SU-DHL-6 (cell line): Measurements from ENCODE around the gene GRK2.

Experiments
- H2AFZ ChIP-seq: fragments of 200-600 bp; sonication (generic); 2 replicates; pipeline ENCODE4 v1.6.1; 2014; ENCODE audit warnings: low read depth, mild to moderate bottlenecking, moderate library complexity, mixed read lengths, antibody characterized with exemption, low read length; ENCODE audit not compliant: severe bottlenecking
- H3F3A ChIP-seq: fragments of 200-600 bp; shearing (Covaris generic); 2 replicates; pipeline ENCODE4 v1.6.0; 2016; ENCODE audit warnings: antibody characterized with exemption, mild to moderate bottlenecking; ENCODE audit not compliant: insufficient read depth
- H3K27ac ChIP-seq: fragments of 200-600 bp; sonication (generic); 2 replicates; pipeline ENCODE4 v1.5.1; 2016; ENCODE audit warnings: low read depth, mild to moderate bottlenecking, low read length, moderate library complexity, mixed read lengths
- H3K27me3 ChIP-seq: fragments of 200-600 bp; sonication (generic), shearing (Covaris generic); 2 replicates; pipeline ENCODE4 v1.6.0; 2014; ENCODE audit warnings: mild to moderate bottlenecking, low read length
- H3K36me3 ChIP-seq: fragments of 200-600 bp; sonication (generic); 2 replicates; pipeline ENCODE4 v1.6.1; 2014; ENCODE audit warnings: mild to moderate bottlenecking, low read length, mixed read lengths
- H3K4me2 ChIP-seq: fragments of 300-600, 200-600 bp; shearing (Covaris generic), sonication (generic); 2 replicates; pipeline ENCODE4 v1.6.0; 2014; ENCODE audit warnings: low read length, low read depth, mild to moderate bottlenecking; ENCODE audit not compliant: poor library complexity, severe bottlenecking
- H3K4me3 ChIP-seq: fragments of 200-600 bp; sonication (generic); 2 replicates; pipeline ENCODE4 v1.5.1; 2014; ENCODE audit warnings: antibody characterized with exemption, low read length, mild to moderate bottlenecking, mixed read lengths; ENCODE audit not compliant: insufficient read depth, poor library complexity, severe bottlenecking
- H3K79me2 ChIP-seq: fragments of 200-600 bp; sonication (generic); 2 replicates; pipeline ENCODE4 v1.6.1; 2014; ENCODE audit warnings: mild to moderate bottlenecking, low read length, moderate library complexity; ENCODE audit not compliant: insufficient read depth
- H3K9ac ChIP-seq: fragments of 200-600 bp; sonication (generic); 2 replicates; pipeline ENCODE4 v1.7.0; 2014; ENCODE audit warnings: mild to moderate bottlenecking, low read length
- H3K9me2 ChIP-seq: fragments of 200-600 bp; sonication (generic); replicated peaks from 2 replicates; pipeline ENCODE4 v1.6.1; 2014; ENCODE audit warnings: low read length; ENCODE audit not compliant: insufficient read depth
- H3K9me3 ChIP-seq: fragments of 200-600 bp; sonication (generic); 2 replicates; pipeline ENCODE4 v1.6.1; 2014; ENCODE audit warnings: low read length, mixed read lengths; ENCODE audit not compliant: insufficient read depth
- H4K20me1 ChIP-seq: fragments of 200-600 bp; sonication (generic); 2 replicates; pipeline ENCODE4 v1.6.1; 2014; ENCODE audit warnings: low read depth, mild to moderate bottlenecking, antibody characterized with exemption, low read length, moderate library complexity, mixed read lengths
- EZH2phosphoT487 ChIP-seq: fragments of 200-600 bp; sonication (generic), shearing (Covaris generic); conservative IDR thresholded peaks from 2 replicates; pipeline ENCODE4 v1.6.1; 2018; ENCODE audit warnings: mild to moderate bottlenecking, antibody characterized with exemption, low read length, moderate library complexity, mixed read lengths
- TF ChIP-seq, protein P1 (sequence below): fragments of 200-600 bp; sonication (generic); IDR thresholded peaks from one replicate; pipeline ENCODE4 v1.5.1; 2017; ENCODE audit warnings: antibody characterized with exemption, mild to moderate bottlenecking, low read length, moderate library complexity; ENCODE audit not compliant: insufficient read depth, poor library complexity, severe bottlenecking

The GRK2 gene

DNA sequence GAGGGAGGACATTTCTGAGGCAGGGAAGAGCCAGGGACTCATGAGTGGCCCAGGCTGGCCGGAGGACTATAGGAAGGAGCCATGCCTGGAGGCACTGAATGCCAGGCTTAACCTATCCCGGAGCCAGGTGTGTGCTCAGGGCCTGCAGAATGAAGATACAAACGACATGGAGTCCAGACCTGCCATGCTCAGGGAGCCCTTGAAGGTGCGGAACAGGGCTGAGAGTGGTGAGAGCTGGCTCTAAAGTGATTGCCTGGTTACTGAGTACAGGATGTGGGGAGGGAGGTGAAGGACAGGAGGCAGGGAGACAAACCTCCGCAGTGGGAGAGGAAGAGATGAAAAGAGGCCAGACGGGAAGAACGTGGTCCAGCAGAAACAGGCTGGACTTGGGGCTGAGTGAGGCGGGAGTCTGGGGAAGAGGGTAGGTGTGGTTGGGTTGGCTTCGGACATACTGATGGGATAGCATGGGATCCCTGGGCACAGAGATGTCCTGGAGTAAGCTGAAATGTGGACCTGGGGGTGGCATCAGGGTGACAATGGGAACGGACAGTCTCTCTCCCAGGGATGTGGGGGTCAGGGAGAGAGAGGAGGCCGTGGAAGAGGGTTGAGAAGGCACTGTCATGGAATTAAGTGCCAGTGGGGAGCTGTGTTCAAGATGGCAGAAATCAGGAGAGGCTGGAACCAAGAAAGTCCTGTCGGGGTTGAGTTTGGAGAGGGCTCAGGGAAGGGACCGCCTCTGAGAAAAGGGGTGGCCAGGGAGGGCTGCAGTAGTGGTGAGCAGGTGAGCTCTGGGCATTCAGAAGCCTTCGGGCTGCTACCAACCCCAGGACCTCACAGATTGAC lies 21.3 kb downstream of the GRK2 start:
- H2AFZ ChIP-seq, result no peak overlapping the region
- TF ChIP-seq EZH2phosphoT487, result no peak
- TF ChIP-seq, protein P1, sequence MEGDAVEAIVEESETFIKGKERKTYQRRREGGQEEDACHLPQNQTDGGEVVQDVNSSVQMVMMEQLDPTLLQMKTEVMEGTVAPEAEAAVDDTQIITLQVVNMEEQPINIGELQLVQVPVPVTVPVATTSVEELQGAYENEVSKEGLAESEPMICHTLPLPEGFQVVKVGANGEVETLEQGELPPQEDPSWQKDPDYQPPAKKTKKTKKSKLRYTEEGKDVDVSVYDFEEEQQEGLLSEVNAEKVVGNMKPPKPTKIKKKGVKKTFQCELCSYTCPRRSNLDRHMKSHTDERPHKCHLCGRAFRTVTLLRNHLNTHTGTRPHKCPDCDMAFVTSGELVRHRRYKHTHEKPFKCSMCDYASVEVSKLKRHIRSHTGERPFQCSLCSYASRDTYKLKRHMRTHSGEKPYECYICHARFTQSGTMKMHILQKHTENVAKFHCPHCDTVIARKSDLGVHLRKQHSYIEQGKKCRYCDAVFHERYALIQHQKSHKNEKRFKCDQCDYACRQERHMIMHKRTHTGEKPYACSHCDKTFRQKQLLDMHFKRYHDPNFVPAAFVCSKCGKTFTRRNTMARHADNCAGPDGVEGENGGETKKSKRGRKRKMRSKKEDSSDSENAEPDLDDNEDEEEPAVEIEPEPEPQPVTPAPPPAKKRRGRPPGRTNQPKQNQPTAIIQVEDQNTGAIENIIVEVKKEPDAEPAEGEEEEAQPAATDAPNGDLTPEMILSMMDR, result no peak
- H3K27me3 ChIP-seq, result no peaks in the 10 kb centered on the region
- H3K9ac ChIP-seq, result peak overlapping the region; percentile 97
- peak overlapping the region; percentile 79 for H3K4me2 ChIP-seq
- H3K4me3 ChIP-seq, result peak overlapping the region; percentile 71
- no peaks in the 10 kb centered on the region for H3K9me3 ChIP-seq
- peaks cover 7% of the 10 kb centered on the region; the same call in 1 of the 2 replicates for H3K79me2 ChIP-seq
- peaks cover 23% of the 10 kb centered on the region for H3F3A ChIP-seq
- H4K20me1 ChIP-seq, result no peaks in the 10 kb centered on the region
- H3K27ac ChIP-seq, result peak overlapping the region; percentile 98
- H3K9me2 ChIP-seq, result no peaks in the 10 kb centered on the region
- no peaks in the 10 kb centered on the region for H3K36me3 ChIP-seq

DNA sequence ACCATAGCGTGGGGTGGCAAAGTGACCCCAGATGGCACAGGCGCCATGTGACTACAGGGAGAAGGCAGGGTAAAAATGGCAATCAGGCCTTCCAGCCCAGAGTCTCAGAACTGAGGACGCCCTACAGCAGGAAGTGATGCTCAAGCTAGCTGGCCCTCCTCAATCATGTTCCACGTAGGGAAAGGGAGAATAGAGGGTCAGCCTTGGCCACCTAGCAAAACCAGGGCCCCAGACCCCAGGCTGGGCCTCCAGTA lies 21.9 kb downstream of the GRK2 start:
- H4K20me1 ChIP-seq, result no peaks in the 10 kb centered on the region
- no peaks in the 10 kb centered on the region for H3K9me2 ChIP-seq
- H3K4me3 ChIP-seq, result peak overlapping the region; percentile 71
- no peak overlapping the region for H2AFZ ChIP-seq
- peaks cover 7% of the 10 kb centered on the region; the same call in 1 of the 2 replicates for H3K79me2 ChIP-seq
- H3K9ac ChIP-seq, result peak overlapping the region; percentile 97
- peak overlapping the region; percentile 98 for H3K27ac ChIP-seq
- peak overlapping the region; percentile 79 for H3K4me2 ChIP-seq
- H3K27me3 ChIP-seq, result no peaks in the 10 kb centered on the region
- no peak for TF ChIP-seq EZH2phosphoT487
- TF ChIP-seq, protein P1, result no peak
- no peaks in the 10 kb centered on the region for H3K9me3 ChIP-seq
- peaks cover 28% of the 10 kb centered on the region for H3F3A ChIP-seq
- H3K36me3 ChIP-seq, result no peaks in the 10 kb centered on the region

DNA sequence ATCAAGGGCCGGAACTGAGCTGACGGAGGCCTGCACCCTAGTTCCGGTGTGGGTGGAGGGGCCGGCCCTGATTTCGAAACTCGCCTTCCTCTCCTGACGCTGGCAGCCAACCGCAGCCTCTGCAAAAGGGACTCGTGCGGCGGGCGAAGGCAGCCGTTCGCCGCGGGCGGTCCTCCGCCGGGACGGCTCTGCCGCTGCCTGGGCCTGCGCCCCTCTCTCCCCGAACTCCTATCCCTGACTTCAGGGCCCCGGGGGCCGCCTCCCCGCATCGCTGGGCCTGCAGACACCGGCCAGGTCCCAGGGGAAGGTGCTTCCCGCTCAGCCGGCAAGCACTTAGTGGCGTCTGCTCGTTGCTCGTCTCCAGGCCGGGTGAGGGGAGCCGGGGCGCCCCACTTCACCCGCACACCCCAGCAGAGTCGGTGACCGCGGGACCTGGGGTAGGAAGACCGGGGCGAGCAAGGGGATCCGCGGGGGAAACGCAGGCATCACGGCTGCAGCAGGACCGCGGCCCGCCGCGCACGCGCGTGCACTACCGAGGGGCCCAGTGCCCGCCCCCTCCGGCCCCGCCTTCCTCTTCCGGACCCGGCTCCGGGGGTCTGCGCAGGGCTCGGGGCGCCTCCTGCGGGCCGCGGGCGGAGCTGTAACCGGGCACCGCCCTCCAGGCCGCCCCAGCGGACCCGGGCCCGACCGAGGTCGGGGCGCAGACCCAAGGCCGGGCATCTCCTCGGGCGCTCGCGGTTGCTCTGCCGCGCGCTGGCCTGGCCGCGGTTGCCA lies 22.4 kb downstream of the GRK2 start:
- Histone ChIP-seq H3K36me3 (no peaks in the 10 kb centered on the region), H3K27ac (peak overlapping the region; percentile 98), H3K9me3 (no peaks in the 10 kb centered on the region), H4K20me1 (no peaks in the 10 kb centered on the region), H3K4me2 (peak overlapping the region; percentile 79), H3F3A (peaks cover 28% of the 10 kb centered on the region), H3K79me2 (peaks cover 7% of the 10 kb centered on the region; the same call in 1 of the 2 replicates), H2AFZ (no peak overlapping the region), H3K4me3 (peak overlapping the region; percentile 71), H3K27me3 (no peaks in the 10 kb centered on the region), H3K9me2 (no peaks in the 10 kb centered on the region), H3K9ac (peak overlapping the region; percentile 97)
- TF ChIP-seq, protein P1, result peak; percentile 37
- no peak for TF ChIP-seq EZH2phosphoT487
